A204.1 (cell line): ENCODE results near the gene SAMM50.
A peak's percentile ranks its signal among the peaks of the same experiment; 100 is the strongest.

Source experiments
- FAIRE-seq: peaks from 2 replicates; lab custom pipeline; 2012; peaks lifted over from hg19 to GRCh38; lab: Jason Lieb, UNC

Gene SAMM50

DNA sequence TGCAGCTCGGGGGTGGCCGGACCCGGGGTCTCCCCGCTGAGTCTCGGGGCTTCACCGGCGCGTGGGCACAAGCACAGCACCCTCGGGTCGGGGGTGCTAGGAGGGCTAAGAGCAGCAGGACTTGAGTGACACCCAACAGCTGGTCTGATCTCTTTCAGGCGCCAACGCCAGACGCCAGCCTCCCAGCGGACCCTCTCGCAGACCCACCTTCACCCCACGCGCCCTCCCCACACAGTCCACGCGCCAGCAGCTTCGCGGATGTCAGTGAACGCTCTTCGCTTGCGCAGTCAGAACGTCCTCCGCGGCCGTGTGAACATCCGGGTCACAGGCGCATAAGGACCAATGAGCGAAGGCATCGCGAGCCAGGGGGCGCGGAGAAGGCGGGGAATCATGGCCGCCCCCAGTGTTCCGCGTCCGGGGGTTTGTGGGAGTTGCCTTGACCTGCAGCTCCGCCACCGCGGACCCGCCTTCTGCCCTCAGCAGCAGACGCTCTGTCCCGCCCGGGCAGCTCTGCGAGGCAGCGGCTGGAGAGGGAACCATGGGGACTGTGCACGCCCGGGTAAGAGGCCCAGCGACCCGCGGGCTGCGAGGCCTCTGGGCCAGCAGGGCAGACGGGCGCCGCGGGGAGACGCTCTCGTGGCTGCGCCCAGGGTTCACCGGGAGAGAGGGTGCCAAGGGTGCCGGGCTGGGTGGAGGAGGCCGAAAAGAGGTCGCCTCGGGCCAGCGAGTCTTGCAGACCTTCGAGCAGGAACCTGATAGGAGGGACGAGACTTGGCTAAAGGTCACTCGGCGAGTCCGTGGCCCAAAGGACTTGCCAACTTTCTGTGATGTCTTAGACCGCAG lies at the start of gene SAMM50:
Gene SAMM50, plus strand, starts transcription at position 403 of the 843 bp plus-strand sequence. Its CDS starts 136 bp downstream, at position 539.
- FAIRE-seq = peak; percentile 94

- no peak for FAIRE-seq
Measured at GRCh38 chr22:43905681-43906080, 49.6 kb upstream of the SAMM50 start.

DNA sequence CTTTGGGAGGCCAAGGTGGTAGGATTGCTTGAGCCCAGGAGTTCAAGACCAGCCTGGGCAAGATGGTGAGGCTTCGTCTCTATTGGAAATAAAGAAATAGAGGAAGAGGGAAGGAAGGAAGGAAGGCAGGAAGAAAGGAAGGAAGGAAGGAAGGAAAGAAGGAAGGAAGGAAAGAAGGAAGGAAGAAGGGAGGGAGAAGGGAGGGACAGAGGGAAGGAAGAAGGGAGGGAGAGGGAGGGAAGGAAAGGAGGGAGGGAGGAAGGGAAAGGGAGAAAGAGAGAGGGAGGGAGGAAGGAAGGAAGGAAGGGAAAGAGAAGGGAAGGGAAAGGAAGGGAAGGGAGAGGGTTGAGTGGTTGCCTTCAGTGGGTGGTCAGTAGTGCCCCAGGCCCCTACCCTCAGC lies 45.5 kb upstream of the SAMM50 start:
- no peak for FAIRE-seq

GRCh38 chr22:43910178-43910695 lies 45.0 kb upstream of the SAMM50 start:
- FAIRE-seq = no peak

DNA sequence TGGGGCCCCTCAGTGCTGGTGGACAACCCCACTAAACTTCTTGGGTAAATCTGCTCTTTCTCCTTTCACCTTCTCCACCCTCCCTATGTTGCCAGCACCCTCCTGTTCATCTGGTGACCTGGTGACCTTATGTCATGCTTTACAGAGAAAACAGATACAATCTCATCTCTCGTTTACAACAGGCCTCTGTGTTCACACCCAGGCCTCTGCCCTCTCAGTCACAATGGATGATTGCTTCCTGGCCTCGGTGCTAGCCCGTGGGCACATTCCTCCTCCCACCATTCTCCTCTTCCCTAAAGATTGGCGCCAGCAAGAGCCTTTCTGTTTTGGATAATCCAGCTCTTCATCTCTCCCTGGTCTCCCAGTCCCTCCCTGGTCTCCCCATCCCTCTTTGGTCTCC lies 43.9 kb upstream of the SAMM50 start:
- FAIRE-seq = no peak

- FAIRE-seq = no peak
Measured at GRCh38 chr22:43917521-43917920, 37.7 kb upstream of the SAMM50 start.

DNA sequence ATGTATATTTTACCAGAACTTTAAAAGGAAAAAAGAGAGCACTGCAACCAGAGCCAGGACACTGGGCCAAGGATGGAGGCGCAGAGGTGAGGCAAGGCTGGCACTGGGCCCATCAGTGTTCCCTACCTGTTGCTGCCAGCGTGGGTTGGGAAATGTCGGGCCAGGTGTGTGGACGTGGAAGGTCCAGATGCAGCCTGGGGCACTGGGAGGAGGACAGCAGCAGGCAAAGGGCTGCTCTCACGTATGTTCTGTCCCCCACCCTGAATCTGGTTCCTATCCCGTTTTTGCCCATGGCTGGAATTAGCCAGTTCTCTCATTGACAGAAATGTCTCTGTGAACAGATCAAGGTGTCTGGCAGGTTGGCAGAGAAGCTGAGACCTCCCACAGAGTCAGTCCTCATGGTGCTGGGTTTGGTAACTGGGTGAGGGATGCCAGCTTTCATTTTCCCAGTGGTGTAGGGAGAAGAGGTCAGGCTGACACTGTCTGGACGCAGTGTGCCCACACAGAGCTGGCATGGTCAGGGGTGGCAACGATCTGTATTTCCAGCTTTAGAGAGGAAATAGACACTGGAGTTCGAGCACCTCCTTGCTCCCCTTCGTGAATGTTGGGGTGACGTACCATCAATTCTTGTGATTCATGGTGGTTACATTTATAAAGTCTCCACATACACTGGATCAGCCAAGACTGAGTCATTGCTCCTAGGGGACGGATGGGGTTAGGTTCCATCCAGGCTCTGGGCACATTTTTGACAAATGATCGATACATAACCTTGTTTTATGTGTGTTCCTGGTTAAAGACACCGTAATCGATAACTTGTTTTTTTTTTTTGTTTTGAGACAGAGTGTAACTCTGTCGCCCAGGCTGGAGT lies 35.9 kb upstream of the SAMM50 start:
- no peak for FAIRE-seq

DNA sequence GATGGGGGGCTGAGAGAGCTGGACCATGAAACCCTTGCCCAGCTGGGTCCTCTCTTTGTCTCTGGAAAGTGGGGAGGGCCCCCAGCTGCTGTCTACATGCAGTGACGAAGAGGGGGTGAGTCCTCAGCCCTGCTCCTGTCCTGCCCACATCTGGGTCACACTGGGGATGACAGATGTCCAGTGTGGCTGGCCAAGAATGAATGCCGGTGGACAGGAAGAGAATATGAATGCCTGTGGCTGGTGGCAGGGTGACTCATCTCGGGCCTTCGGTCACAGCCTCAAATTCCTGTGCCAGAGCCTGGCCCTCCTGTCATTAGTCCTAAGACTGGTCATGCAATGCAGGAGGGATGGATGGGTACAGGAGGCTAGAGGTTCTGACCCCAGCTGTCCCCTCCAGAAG lies 33.9 kb upstream of the SAMM50 start:
- no peak for FAIRE-seq

DNA sequence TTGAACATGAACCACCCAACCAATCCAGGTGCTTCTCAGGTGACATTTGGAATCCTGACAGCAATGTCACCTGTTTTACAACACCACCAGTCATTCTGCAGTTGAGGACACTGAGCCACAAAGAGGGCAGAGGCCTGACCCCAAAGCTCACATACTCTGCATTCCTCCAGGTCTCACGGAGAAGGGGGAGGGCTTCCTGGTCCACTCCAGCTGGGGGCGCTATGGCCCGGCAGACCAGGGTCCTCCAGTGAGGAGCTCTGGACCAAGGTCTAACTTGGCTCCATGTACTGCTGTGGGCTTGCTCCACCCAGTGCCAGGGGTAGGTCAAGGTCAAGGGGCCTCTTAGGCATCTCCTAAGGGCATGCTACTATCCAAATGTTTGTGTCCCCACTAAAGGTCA lies 33.1 kb upstream of the SAMM50 start:
- FAIRE-seq = no peak

- no peak for FAIRE-seq
Measured at GRCh38 chr22:43923191-43923590, 32.1 kb upstream of the SAMM50 start.

- FAIRE-seq = no peak
Measured at GRCh38 chr22:43923631-43924464, 31.4 kb upstream of the SAMM50 start, which contains the start of gene PNPLA3. Gene PNPLA3, plus strand, starts transcription at chr22:43923805. Its CDS starts 107 bp downstream, at chr22:43923912.

DNA sequence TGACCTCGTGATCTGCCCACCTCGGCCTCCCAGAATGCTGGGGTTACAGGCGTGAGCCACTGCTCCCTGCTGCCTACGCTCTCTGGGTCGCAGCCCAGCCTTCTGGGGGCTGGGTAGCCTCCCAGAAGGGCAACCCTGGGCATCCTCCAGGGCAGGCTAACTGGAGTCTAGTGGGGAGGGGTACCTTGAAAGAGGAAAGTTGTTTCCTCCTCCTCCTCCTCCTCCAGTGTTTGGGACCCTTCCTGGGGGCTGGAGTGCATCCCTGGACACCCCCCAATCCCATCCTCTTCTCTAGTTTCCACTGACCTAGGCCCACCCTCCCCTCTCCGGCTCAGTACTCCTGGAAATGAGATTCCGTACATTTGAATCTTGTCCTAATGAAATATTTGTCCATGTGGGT lies 30.4 kb upstream of the SAMM50 start:
- FAIRE-seq = no peak

DNA sequence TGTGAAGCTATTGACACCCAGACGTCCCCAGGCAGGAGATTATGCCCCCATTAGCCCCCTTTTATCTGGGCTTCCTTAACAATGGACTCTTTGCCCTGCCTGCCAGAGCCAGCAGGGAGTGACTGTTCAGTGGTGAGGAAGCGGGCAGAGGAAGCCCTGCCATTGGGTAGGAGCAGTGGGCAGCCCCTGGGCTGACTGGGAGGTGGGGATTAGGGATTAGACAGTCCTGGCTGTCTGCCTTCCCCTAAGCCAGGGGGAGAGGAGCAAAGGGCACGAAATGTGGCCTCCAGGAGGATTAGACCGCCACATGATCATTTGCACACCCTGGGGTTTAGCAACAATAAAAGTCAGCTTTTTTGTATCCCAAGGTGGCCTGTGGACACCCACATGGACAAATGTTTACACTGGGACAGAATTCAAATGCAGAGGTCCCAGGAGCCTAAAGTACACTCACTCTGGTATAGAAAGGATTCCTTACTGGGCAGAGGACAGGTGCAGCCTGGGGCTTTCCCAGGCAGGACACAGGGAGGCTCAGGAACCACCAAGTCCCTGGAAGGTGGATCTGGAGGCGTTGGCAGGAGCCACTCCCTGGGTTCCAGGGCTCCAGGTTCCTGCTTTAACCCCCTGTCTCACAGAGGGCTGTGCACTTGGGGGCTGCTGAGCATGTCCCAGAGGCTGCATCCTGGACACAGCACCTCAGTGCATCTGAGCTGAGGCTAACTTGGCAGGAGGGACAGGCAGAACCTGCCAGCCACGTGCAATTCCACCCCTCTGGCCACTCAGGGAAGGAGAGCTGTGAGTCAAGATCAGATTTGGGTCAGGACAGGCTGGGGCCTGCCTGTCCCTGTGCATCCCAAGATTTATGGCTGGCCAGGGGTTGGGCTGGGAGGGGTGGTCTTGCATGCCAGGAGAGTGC lies 29.6 kb upstream of the SAMM50 start:
- no peak for FAIRE-seq

DNA sequence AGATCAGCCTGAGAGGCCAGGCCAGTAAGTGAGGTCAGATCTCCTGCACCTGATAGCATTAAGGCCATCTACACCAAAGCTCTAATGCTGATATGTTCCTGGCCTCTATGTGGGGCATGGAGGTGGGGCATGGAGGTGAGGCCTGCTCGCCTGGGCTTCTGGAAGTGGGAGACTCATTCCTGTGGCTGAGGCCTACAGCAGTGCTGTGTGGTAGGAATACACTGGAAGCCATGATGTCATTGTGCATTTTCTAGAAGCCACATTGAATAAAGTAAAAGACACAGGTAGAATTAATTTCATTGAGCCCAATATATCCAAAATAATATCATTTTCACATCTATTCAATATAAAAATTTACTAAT lies 28.9 kb upstream of the SAMM50 start:
- FAIRE-seq = no peak

DNA sequence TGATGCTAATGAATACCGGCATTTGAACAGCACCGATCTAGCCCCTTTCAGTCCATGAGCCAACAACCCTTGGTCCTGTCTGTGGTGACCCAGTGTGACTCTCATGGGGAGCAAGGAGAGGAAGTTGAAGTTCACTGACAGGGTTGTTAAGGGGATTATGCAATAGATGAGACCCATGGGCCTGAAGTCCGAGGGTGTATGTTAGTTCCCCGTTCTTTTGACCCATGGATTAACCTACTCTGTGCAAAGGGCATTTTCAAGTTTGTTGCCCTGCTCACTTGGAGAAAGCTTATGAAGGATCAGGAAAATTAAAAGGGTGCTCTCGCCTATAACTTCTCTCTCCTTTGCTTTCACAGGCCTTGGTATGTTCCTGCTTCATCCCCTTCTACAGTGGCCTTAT lies 26.8 kb upstream of the SAMM50 start:
- no peak for FAIRE-seq

GRCh38 chr22:43928908-43929307 lies 26.3 kb upstream of the SAMM50 start:
- FAIRE-seq = no peak

DNA sequence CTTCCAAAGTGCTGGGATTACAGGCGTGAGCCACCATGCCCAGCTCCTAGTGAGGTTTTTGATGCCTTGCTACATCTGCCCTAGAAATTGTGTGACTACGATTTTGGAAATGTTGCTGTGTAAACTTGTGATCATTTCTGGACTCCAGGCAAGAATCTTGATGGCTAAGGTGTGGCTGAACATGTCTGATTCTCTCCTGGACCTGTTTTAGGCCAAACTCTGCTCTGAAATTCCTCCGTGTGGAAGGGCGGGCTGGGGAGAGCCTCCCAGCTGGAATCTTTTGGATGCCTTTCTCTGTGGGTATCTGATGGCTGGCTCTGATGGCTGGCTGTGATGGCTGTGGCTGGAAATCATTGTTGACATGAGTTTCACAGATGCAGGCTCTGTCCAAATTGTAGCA lies 23.5 kb upstream of the SAMM50 start:
- no peak for FAIRE-seq

DNA sequence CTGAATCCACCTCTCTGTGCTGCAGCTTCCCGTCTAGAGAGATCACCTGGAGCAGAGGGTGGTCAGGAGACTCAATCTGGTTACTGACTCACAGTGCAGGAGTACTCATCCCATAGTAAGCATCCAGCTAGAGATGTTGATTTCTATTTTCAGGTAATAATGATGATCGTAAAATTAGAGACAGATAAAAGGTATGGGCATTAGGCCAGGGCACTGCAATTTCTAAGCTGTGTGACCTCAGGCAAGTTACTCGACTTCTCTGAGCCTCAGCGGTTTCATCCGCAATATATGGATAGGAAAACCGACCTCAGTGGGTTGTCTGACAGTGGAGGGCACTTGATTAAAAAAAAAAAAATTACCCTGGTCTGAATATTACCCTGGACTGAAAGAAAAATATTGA lies 13.8 kb upstream of the SAMM50 start:
- FAIRE-seq = no peak

DNA sequence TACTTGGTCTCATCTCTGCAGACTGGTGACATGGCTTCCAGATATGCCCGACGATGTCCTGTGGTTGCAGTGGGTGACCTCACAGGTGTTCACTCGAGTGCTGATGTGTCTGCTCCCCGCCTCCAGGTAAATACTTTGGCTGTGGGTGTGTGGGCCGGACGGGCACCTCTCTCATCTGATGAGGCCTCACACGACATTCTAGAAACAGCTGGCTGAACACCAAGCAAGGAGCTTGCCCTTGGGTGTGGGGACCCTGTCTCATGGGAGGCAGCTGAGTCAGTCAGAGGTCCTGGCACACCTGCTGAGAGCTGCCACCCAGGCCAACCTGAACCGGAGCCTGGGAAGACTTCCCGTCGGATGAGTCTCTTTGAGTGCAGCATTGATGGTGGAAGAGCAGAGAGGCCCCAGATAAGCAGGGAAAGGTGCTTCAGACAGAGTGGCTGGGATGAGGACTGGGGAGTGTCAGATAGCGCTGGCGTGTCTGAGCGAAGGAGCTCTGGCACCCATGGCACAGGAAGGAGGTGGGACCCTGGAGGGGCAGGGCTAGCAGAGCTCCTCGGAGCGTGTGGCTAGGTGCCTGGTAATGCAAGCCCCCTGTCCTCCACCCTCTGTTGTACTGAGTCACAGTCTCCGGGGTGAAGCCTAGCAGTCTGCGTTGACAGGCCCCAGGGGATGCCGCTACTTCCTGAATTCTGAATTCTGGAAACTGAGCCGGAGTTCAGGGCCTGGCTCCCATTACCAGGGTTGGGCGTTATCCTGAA lies 10.4 kb upstream of the SAMM50 start:
- FAIRE-seq = no peak

DNA sequence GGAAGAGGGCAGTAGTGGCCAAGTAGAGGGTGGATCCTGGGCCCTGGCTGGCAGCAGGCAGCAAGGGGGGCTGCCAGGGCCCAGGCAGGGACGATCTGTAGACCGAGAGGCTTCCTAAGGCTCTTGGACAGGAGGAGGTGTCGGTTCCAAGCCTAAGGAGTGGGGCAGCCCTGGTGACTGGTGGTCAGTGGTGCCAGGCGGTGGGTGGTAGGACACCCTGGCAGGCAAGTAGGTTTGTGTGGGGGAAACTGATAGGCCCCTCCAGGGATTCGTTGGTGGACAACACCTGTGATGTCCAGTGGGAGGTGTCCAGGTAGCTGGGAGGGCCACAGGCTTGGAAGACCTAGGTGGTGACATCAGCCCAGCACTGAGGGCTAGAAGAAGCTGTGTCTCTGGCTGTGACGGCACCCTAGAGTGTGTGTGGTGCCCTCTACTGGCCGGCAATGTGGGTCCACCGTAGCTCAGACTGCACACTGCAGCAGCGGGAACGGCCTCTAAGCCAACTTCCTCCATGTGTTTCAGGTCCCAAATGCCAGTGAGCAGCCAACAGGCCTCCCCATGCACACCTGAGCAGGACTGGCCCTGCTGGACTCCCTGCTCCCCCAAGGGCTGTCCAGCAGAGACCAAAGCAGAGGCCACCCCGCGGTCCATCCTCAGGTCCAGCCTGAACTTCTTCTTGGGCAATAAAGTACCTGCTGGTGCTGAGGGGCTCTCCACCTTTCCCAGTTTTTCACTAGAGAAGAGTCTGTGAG lies 9.4 kb upstream of the SAMM50 start:
- no peak for FAIRE-seq
